ENCODE results near the gene AGAP3.

GRCh38 chr7:151128716-151129115 lies 42.4 kb downstream of the AGAP3 start:
- TF ChIP-seq CTCF (IDR thresholded peaks at IDR 0.05): no peak
- TF ChIP-seq POLR2A (IDR thresholded peaks at IDR 0.05): no peak

All from uterus (tissue), 2 donors.